HepG2 (cell line): ENCODE results near the gene FAM120B. TPM values are rescaled to one million over a fixed set of nuclear protein-coding genes. Genes with fewer than 3 reads are reported as not detected.

Experiments
- ATAC-seq: fragments of 200-7000 bp; cut with Tn5 transposase; 3 replicates; pipeline ENCODE4 v1.9.1; 2020; ENCODE audit warnings: mild to moderate bottlenecking, moderate library complexity
- BruUV-seq: library from RNA; stranded (reverse); fragments of 400-500 nt; replicated peaks from 2 replicates; lab custom pipeline; 2021; lab: Mats Ljungman, UMichigan
- CTCF ChIA-PET: fragments of 300-600 bp; formaldehyde crosslinking; extraction: SDS; loops from one replicate; lab custom pipeline; 2021; ENCODE audit warnings: low total read pairs, inconsistent platforms, low intra/inter-chr PET ratio; lab: Yijun Ruan, JAX
- POLR2A ChIA-PET: fragments of 350-600 bp; sonication (Branson Sonifier 250); formaldehyde crosslinking; loops from one replicate; lab custom pipeline; 2020; ENCODE audit warnings: antibody characterized with exemption, inconsistent platforms; lab: Yijun Ruan, JAX
- DNase-seq: peaks from one replicate; pipeline ENCODE4 v3.0.0-alpha.2; 2015; ENCODE audit warnings: low spot score
- FAIRE-seq: peaks from 3 replicates; lab custom pipeline; 2011; peaks lifted over from hg19 to GRCh38; lab: Jason Lieb, UNC
- H2AFZ ChIP-seq: one replicate; pipeline ENCODE4 v1.6.1; 2011; ENCODE audit warnings: low read length, inconsistent platforms
- H3K27ac ChIP-seq: fragments of 300-600 bp; 3 replicates; pipeline ENCODE4 v1.8.0; 2011; ENCODE audit warnings: mixed run types, mild to moderate bottlenecking, mixed read lengths, low read length, inconsistent platforms; ENCODE audit not compliant: insufficient read depth; ENCODE audit errors: extremely low read length
- H3K27me3 ChIP-seq, 2 experiments: fragments of 200-600 bp in 1 of 2; 2 replicates in 1 of 2; 3 replicates in 1 of 2; pipeline versions ENCODE4 v1.6.0 to v1.8.0; 2011; ENCODE audit warnings: low read length in 2 of 2, mild to moderate bottlenecking in 2 of 2, moderate library complexity in 2 of 2, inconsistent platforms in 1 of 2; ENCODE audit not compliant: insufficient read depth in 2 of 2, control insufficient read depth in 1 of 2
- H3K36me3 ChIP-seq, 2 experiments: fragments of 200-600 bp in 1 of 2; replicated peaks in 1 of 2; 2 replicates in 1 of 2; 3 replicates in 1 of 2; pipeline versions ENCODE4 v1.5.1 to v1.8.0; 2011; ENCODE audit warnings: low read length in 2 of 2, inconsistent platforms in 1 of 2; ENCODE audit not compliant: insufficient read depth in 2 of 2, control insufficient read depth in 1 of 2
- H3K4me1 ChIP-seq: 2 replicates; pipeline ENCODE4 v1.5.1; 2012; ENCODE audit warnings: low read length, inconsistent platforms; ENCODE audit not compliant: insufficient read depth
- H3K4me2 ChIP-seq: 2 replicates; pipeline ENCODE4 v1.6.0; 2011; ENCODE audit warnings: low read depth, low read length, inconsistent platforms
- H3K4me3 ChIP-seq, 3 experiments: fragments of 200-600 bp in 1 of 3; sonication (generic), shearing (Covaris generic) in 1 of 3; replicated peaks in 1 of 3; 2 replicates each; pipeline ENCODE4 v1.5.1; 2011 to 2016; ENCODE audit warnings: low read length in 3 of 3, inconsistent platforms in 2 of 3, low read depth in 2 of 3, mild to moderate bottlenecking in 2 of 3, control low read depth in 1 of 3, mixed read lengths in 1 of 3; ENCODE audit not compliant: insufficient read depth in 1 of 3
- H3K79me2 ChIP-seq: one replicate; pipeline ENCODE4 v1.6.1; 2011; ENCODE audit warnings: low read length, inconsistent platforms; ENCODE audit not compliant: insufficient read depth
- H3K9ac ChIP-seq: 2 replicates; pipeline ENCODE4 v1.6.0; 2011; ENCODE audit warnings: mild to moderate bottlenecking, low read depth, low read length, inconsistent platforms; ENCODE audit not compliant: insufficient read depth
- H3K9me3 ChIP-seq: 2 replicates; pipeline ENCODE4 v1.5.1; 2012; ENCODE audit warnings: mild to moderate bottlenecking, low read length
- H4K20me1 ChIP-seq: 2 replicates; pipeline ENCODE4 v1.6.0; 2011; ENCODE audit warnings: inconsistent platforms, mild to moderate bottlenecking, low read length, moderate library complexity; ENCODE audit not compliant: insufficient read depth
- GLI4 ChIP-seq: sonication (generic); formaldehyde crosslinking; IDR thresholded peaks from 2 replicates; pipeline ENCODE4 v1.5.1; 2020; ENCODE audit warnings: missing genetic modification reagents, mild to moderate bottlenecking, moderate library complexity, borderline replicate concordance
- IKZF4 ChIP-seq: sonication (generic); formaldehyde crosslinking; IDR thresholded peaks from 2 replicates; pipeline ENCODE4 v1.5.1; 2020; ENCODE audit warnings: borderline replicate concordance, mild to moderate bottlenecking, low read depth, missing genetic modification reagents; ENCODE audit errors: not compliant biosample characterization
- MBNL3 ChIP-seq: fragments of 250-450 bp; sonication (Bioruptor Pico); conservative IDR thresholded peaks from 2 replicates; pipeline ENCODE4 v1.8.0; 2022; ENCODE audit warnings: mild to moderate bottlenecking, inconsistent platforms
- POLR2AphosphoS5 ChIP-seq: IDR thresholded peaks from 2 replicates; pipeline ENCODE4 v1.6.1; 2012; ENCODE audit warnings: low read depth, low read length
- RCOR2 ChIP-seq: IDR thresholded peaks from 2 replicates; pipeline ENCODE4 v1.6.1; 2016; ENCODE audit warnings: missing biosample characterization, missing genetic modification reagents
- REL ChIP-seq: sonication (generic); formaldehyde crosslinking; conservative IDR thresholded peaks from 2 replicates; pipeline ENCODE4 v1.8.0; 2022; ENCODE audit warnings: mild to moderate bottlenecking, missing genetic modification reagents, moderate library complexity
- SMARCC2 ChIP-seq: fragments of 450-650 bp; IDR thresholded peaks from 2 replicates; pipeline ENCODE4 v1.6.1; 2017; ENCODE audit warnings: antibody characterized with exemption, mild to moderate bottlenecking
- ZFAT ChIP-seq: sonication (generic); formaldehyde crosslinking; conservative IDR thresholded peaks from 2 replicates; pipeline ENCODE4 v1.8.1; 2023; ENCODE audit warnings: missing genetic modification reagents, inconsistent platforms
- ZNF10 ChIP-seq: sonication (generic); formaldehyde crosslinking; IDR thresholded peaks from 2 replicates; pipeline ENCODE4 v1.4.0; 2020; ENCODE audit warnings: mild to moderate bottlenecking, low read depth, missing genetic modification reagents, borderline replicate concordance
- ZNF160 ChIP-seq: sonication (generic); formaldehyde crosslinking; IDR thresholded peaks from 2 replicates; pipeline ENCODE4 v1.8.0; 2022; ENCODE audit warnings: mild to moderate bottlenecking, inconsistent platforms, missing genetic modification reagents
- ZNF20 ChIP-seq: sonication (generic); formaldehyde crosslinking; IDR thresholded peaks from 2 replicates; pipeline ENCODE4 v1.4.0; 2020; ENCODE audit warnings: mild to moderate bottlenecking, moderate library complexity, missing genetic modification reagents
- ZNF253 ChIP-seq: sonication (generic); formaldehyde crosslinking; IDR thresholded peaks from 2 replicates; pipeline ENCODE4 v1.8.0; 2022; ENCODE audit warnings: mild to moderate bottlenecking, missing genetic modification reagents, borderline replicate concordance
- ZNF614 ChIP-seq: IDR thresholded peaks from 2 replicates; pipeline ENCODE4 v1.6.1; 2018; ENCODE audit warnings: missing biosample characterization, missing genetic modification reagents, inconsistent platforms, borderline replicate concordance
- WGBS: methylation state at CpG from one replicate; pipeline ENCODE4 v1.1.6; 2017; ENCODE audit warnings: low lambda C conversion rate; 5-methylcytosine and 5-hydroxymethylcytosine counted together
- in situ Hi-C: cut with HindIII; loops from 2 replicates; pipeline ENCODE4 v1.10.0; 2017; ENCODE audit warnings: low pct_unique_long_range_greater_than_20kb; ENCODE audit not compliant: extremely low pct_ligation_motif_present
- intact Hi-C: fragments of 100-400 bp; cut with micrococcal nuclease; formaldehyde crosslinking; loops from one replicate; pipeline ENCODE4 v1.10.0; 2022; ENCODE audit not compliant: unreplicated experiment
- polyA plus RNA-seq, 8 experiments: library from polyadenylated mRNA; depleted of rRNA in 3 of 8; stranded (reverse) in 7 of 8; unstranded in 1 of 8; fragments of >200 nt; fragmentation: Illumina TruSeq in 4 of 8; extraction: Trizol in 4 of 8; gene quantifications; 2 replicates each; pipeline versions ENCODE4 v1.2.1 to v1.2.3, GENCODE V29; 2011 to 2016; ENCODE audit warnings: low read depth in 4 of 8, missing spikeins in 1 of 8, mixed read lengths in 1 of 8; ENCODE audit not compliant: insufficient read depth in 1 of 8
- total RNA-seq, 5 experiments: library from RNA; depleted of rRNA; stranded (reverse); fragments of >200 nt; fragmentation: Illumina TruSeq; extraction: Trizol; gene quantifications; 2 replicates each; pipeline ENCODE4 v1.2.3, GENCODE V29; 2016; ENCODE audit warnings: low read depth in 1 of 5
- TF ChIP-seq, protein P1 (sequence below): sonication (generic); formaldehyde crosslinking; IDR thresholded peaks from 2 replicates; pipeline ENCODE4 v1.4.0; 2020; ENCODE audit warnings: missing genetic modification reagents; ENCODE audit errors: not compliant biosample characterization
- TF ChIP-seq, protein P2 (sequence below): sonication (generic); formaldehyde crosslinking; IDR thresholded peaks from 2 replicates; pipeline ENCODE4 v1.5.0; 2020; ENCODE audit warnings: mild to moderate bottlenecking, missing genetic modification reagents, borderline replicate concordance
- TF ChIP-seq, protein P3 (sequence below): sonication (generic); formaldehyde crosslinking; IDR thresholded peaks from 2 replicates; pipeline ENCODE4 v1.4.0; 2020; ENCODE audit warnings: missing genetic modification reagents

Gene FAM120B
- total and polyA plus RNA-seq, 2 of the 13 experiments (the other 11 are each of a cell fraction or from before 2014, with no cell fraction given) = 9.2 to 10.7 TPM

- H3K4me2 ChIP-seq = no peak overlapping the region
- no peak overlapping the region for H3K9ac ChIP-seq
- peaks cover 16 to 82% of the 10 kb centered on the region in 2 experiments for H3K27me3 ChIP-seq
- FAIRE-seq = no peak
- BruUV-seq = no TSS peak
- H4K20me1 ChIP-seq = no peaks in the 10 kb centered on the region
- no peaks in the 10 kb centered on the region for H3K36me3 ChIP-seq
- CTCF ChIA-PET = no interaction called here
- intact Hi-C loops = no loop called here
- H3K4me3 ChIP-seq = no peak overlapping the region
- no peaks in the 10 kb centered on the region for H3K79me2 ChIP-seq
- POLR2A ChIA-PET = no interaction called here
- no peak for DNase-seq
- no peak for ATAC-seq
- H2AFZ ChIP-seq = no peak overlapping the region
- peaks cover 8% of the 10 kb centered on the region; the same call in 1 of the 2 replicates for H3K4me1 ChIP-seq
- WGBS = 6% methylated on average over 9 of the region's 9 CpGs
- H3K27ac ChIP-seq = no peak overlapping the region
- in situ Hi-C loops = no loop called here
- no peaks in the 10 kb centered on the region for H3K9me3 ChIP-seq
- no peak for TF ChIP-seq ZNF253 (CRISPR knock-in tag)
- TF ChIP-seq ZNF160 (CRISPR knock-in tag) = no peak
- TF ChIP-seq, protein P1, sequence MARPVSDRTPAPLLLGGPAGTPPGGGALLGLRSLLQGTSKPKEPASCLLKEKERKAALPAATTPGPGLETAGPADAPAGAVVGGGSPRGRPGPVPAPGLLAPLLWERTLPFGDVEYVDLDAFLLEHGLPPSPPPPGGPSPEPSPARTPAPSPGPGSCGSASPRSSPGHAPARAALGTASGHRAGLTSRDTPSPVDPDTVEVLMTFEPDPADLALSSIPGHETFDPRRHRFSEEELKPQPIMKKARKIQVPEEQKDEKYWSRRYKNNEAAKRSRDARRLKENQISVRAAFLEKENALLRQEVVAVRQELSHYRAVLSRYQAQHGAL (CRISPR knock-in tag) = no peak
- TF ChIP-seq ZNF614 (CRISPR knock-in tag) = no peak
- no peak for TF ChIP-seq POLR2AphosphoS5
- TF ChIP-seq, protein P2, sequence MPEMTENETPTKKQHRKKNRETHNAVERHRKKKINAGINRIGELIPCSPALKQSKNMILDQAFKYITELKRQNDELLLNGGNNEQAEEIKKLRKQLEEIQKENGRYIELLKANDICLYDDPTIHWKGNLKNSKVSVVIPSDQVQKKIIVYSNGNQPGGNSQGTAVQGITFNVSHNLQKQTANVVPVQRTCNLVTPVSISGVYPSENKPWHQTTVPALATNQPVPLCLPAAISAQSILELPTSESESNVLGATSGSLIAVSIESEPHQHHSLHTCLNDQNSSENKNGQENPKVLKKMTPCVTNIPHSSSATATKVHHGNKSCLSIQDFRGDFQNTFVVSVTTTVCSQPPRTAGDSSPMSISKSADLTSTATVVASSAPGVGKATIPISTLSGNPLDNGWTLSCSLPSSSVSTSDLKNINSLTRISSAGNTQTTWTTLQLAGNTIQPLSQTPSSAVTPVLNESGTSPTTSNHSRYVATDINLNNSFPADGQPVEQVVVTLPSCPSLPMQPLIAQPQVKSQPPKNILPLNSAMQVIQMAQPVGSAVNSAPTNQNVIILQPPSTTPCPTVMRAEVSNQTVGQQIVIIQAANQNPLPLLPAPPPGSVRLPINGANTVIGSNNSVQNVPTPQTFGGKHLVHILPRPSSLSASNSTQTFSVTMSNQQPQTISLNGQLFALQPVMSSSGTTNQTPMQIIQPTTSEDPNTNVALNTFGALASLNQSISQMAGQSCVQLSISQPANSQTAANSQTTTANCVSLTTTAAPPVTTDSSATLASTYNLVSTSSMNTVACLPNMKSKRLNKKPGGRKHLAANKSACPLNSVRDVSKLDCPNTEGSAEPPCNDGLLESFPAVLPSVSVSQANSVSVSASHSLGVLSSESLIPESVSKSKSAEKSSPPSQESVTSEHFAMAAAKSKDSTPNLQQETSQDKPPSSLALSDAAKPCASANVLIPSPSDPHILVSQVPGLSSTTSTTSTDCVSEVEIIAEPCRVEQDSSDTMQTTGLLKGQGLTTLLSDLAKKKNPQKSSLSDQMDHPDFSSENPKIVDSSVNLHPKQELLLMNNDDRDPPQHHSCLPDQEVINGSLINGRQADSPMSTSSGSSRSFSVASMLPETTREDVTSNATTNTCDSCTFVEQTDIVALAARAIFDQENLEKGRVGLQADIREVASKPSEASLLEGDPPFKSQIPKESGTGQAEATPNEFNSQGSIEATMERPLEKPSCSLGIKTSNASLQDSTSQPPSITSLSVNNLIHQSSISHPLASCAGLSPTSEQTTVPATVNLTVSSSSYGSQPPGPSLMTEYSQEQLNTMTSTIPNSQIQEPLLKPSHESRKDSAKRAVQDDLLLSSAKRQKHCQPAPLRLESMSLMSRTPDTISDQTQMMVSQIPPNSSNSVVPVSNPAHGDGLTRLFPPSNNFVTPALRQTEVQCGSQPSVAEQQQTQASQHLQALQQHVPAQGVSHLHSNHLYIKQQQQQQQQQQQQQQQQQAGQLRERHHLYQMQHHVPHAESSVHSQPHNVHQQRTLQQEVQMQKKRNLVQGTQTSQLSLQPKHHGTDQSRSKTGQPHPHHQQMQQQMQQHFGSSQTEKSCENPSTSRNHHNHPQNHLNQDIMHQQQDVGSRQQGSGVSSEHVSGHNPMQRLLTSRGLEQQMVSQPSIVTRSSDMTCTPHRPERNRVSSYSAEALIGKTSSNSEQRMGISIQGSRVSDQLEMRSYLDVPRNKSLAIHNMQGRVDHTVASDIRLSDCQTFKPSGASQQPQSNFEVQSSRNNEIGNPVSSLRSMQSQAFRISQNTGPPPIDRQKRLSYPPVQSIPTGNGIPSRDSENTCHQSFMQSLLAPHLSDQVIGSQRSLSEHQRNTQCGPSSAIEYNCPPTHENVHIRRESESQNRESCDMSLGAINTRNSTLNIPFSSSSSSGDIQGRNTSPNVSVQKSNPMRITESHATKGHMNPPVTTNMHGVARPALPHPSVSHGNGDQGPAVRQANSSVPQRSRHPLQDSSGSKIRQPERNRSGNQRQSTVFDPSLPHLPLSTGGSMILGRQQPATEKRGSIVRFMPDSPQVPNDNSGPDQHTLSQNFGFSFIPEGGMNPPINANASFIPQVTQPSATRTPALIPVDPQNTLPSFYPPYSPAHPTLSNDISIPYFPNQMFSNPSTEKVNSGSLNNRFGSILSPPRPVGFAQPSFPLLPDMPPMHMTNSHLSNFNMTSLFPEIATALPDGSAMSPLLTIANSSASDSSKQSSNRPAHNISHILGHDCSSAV (CRISPR knock-in tag) = no peak
- TF ChIP-seq ZNF10 = no peak
- TF ChIP-seq REL = no peak
- no peak for TF ChIP-seq RCOR2 (CRISPR knock-in tag)
- no peak for TF ChIP-seq MBNL3
- TF ChIP-seq ZNF20 (CRISPR knock-in tag) = no peak
- no peak for TF ChIP-seq IKZF4
- TF ChIP-seq GLI4 (CRISPR knock-in tag) = no peak
- no peak for TF ChIP-seq ZFAT
- no peak for TF ChIP-seq SMARCC2
- TF ChIP-seq, protein P3, sequence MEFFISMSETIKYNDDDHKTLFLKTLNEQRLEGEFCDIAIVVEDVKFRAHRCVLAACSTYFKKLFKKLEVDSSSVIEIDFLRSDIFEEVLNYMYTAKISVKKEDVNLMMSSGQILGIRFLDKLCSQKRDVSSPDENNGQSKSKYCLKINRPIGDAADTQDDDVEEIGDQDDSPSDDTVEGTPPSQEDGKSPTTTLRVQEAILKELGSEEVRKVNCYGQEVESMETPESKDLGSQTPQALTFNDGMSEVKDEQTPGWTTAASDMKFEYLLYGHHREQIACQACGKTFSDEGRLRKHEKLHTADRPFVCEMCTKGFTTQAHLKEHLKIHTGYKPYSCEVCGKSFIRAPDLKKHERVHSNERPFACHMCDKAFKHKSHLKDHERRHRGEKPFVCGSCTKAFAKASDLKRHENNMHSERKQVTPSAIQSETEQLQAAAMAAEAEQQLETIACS = no peak
These were observed 27.8 kb upstream of the FAM120B start for GRCh38 chr6:170278743-170279094.
